ENCODE measurements around the gene GTF2F1. TPM values are rescaled to one million over a fixed set of nuclear protein-coding genes. Genes with fewer than 3 reads are reported as not detected.

Gene GTF2F1
- total RNA-seq, 1 experiment from 2014 or later: 39.2 TPM

DNA sequence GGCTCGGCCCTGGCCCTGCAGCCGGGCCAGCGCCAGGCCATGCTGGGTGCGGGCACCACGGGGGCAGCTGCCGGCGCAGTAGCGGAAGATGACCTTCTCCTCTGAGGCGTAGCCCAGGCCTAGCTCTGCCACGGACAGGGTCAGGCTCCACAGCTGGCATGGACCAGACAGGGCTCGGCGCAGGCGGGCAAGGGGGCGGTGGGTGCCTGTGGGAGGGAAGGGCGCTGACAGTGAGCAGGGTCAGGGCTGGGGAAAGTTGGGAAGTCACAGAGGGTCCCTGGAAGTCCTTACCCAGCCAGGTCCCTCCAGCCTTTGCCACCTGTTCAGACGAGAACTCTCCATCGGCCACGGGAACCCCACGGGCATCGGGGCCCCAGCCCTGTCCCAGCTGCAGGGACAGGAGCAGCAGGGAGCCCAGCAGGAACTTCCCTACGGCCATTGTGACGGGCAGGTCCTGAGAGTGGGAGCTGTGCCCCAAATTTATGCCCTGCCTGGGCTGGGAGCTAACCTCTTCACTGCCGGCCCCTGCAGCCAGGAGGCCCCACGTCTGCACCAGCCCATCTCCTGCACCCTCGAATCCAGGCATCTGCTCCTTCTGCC is 17.5 kb downstream of the GTF2F1 start, which contains the start of gene PSPN:
Gene PSPN, minus strand, starts transcription at position 523 of the 600 bp plus-strand sequence. Its CDS starts 84 bp downstream, at position 439.
- DNase-seq: no peak
- no peaks in the 10 kb centered on the region for H3K9me3 Mint-ChIP-seq (ENCODE audit: low read depth, unreplicated experiment)
- TF ChIP-seq, protein P1, sequence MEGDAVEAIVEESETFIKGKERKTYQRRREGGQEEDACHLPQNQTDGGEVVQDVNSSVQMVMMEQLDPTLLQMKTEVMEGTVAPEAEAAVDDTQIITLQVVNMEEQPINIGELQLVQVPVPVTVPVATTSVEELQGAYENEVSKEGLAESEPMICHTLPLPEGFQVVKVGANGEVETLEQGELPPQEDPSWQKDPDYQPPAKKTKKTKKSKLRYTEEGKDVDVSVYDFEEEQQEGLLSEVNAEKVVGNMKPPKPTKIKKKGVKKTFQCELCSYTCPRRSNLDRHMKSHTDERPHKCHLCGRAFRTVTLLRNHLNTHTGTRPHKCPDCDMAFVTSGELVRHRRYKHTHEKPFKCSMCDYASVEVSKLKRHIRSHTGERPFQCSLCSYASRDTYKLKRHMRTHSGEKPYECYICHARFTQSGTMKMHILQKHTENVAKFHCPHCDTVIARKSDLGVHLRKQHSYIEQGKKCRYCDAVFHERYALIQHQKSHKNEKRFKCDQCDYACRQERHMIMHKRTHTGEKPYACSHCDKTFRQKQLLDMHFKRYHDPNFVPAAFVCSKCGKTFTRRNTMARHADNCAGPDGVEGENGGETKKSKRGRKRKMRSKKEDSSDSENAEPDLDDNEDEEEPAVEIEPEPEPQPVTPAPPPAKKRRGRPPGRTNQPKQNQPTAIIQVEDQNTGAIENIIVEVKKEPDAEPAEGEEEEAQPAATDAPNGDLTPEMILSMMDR (IDR thresholded peaks at IDR 0.05; ENCODE audit: unreplicated experiment): no peak
- H3K27ac Mint-ChIP-seq (ENCODE audit: unreplicated experiment): no peak within 1 kb of the TSS
- H3K4me3 Mint-ChIP-seq (ENCODE audit: low read depth, unreplicated experiment): no peak within 1 kb of the TSS
- no TSS peak for BruUV-seq (replicated peaks)
- H3K4me1 Mint-ChIP-seq (ENCODE audit: low read depth, unreplicated experiment): no peaks in the 10 kb centered on the region
- peaks cover 26% of the 10 kb centered on the region for H3K36me3 Mint-ChIP-seq (ENCODE audit: insufficient read depth, unreplicated experiment)
- intact Hi-C loops (cut with micrococcal nuclease; ENCODE audit: unreplicated experiment): no loop called here
- no peaks in the 10 kb centered on the region for H3K27me3 Mint-ChIP-seq (ENCODE audit: unreplicated experiment)
- CTCF ChIA-PET: no interaction called here

GRCh38 chr19:6374711-6375410 is 18.1 kb downstream of the GTF2F1 start:
- DNase-seq: no peak
- TF ChIP-seq, protein P1 (IDR thresholded peaks at IDR 0.05; ENCODE audit: unreplicated experiment): no peak
- Mint-ChIP-seq H3K9me3 (ENCODE audit: low read depth, unreplicated experiment) (no peaks in the 10 kb centered on the region), H3K27ac (ENCODE audit: unreplicated experiment) (no peak overlapping the region), H3K4me1 (ENCODE audit: low read depth, unreplicated experiment) (no peaks in the 10 kb centered on the region), H3K27me3 (ENCODE audit: unreplicated experiment) (no peaks in the 10 kb centered on the region), H3K4me3 (ENCODE audit: low read depth, unreplicated experiment) (no peak overlapping the region), H3K36me3 (ENCODE audit: insufficient read depth, unreplicated experiment) (peaks cover 28% of the 10 kb centered on the region)
- CTCF ChIA-PET: no interaction called here
- no TSS peak for BruUV-seq (replicated peaks)
- intact Hi-C loops (cut with micrococcal nuclease; ENCODE audit: unreplicated experiment): no loop called here

DNA sequence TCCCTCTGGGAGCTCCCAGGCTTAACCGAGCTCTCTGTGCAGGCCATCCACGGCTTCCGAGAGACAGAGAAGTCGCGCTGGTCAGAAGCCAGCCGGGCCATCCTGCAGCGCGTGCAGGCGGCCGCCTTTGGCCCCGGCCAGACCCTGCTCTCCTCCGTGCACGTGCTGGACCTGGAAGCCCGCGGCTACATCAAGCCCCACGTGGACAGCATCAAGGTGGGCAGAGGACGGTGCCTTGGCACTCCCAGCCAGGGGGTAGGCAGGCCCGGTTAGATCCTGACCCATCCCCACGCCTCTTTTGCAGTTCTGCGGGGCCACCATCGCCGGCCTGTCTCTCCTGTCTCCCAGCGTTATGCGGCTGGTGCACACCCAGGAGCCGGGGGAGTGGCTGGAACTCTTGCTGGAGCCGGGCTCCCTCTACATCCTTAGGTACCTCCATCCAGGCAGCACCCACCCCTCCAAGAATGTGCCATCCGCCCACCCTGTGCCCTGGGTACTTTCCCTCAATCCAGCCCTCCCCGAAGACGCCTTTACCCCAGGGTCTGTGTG is 18.7 kb downstream of the GTF2F1 start:
- Mint-ChIP-seq H3K27ac (ENCODE audit: unreplicated experiment) (no peak overlapping the region), H3K4me1 (ENCODE audit: low read depth, unreplicated experiment) (no peaks in the 10 kb centered on the region), H3K27me3 (ENCODE audit: unreplicated experiment) (no peaks in the 10 kb centered on the region), H3K9me3 (ENCODE audit: low read depth, unreplicated experiment) (no peaks in the 10 kb centered on the region), H3K4me3 (ENCODE audit: low read depth, unreplicated experiment) (peak overlapping the region; percentile 88), H3K36me3 (ENCODE audit: insufficient read depth, unreplicated experiment) (peaks cover 27% of the 10 kb centered on the region)
- TF ChIP-seq, protein P1 (IDR thresholded peaks at IDR 0.05; ENCODE audit: unreplicated experiment): no peak
- BruUV-seq (replicated peaks): no TSS peak
- CTCF ChIA-PET: no interaction called here
- no peak for DNase-seq
- intact Hi-C loops (cut with micrococcal nuclease; ENCODE audit: unreplicated experiment): no loop called here

GRCh38 chr19:6373813-6374108 is 19.2 kb downstream of the GTF2F1 start:
- Mint-ChIP-seq H3K27ac (ENCODE audit: unreplicated experiment) (peak overlapping the region; percentile 94), H3K36me3 (ENCODE audit: insufficient read depth, unreplicated experiment) (peaks cover 27% of the 10 kb centered on the region), H3K27me3 (ENCODE audit: unreplicated experiment) (no peaks in the 10 kb centered on the region), H3K4me3 (ENCODE audit: low read depth, unreplicated experiment) (peak overlapping the region; percentile 88), H3K4me1 (ENCODE audit: low read depth, unreplicated experiment) (no peaks in the 10 kb centered on the region), H3K9me3 (ENCODE audit: low read depth, unreplicated experiment) (no peaks in the 10 kb centered on the region)
- DNase-seq: no peak
- intact Hi-C loops (cut with micrococcal nuclease; ENCODE audit: unreplicated experiment): no loop called here
- CTCF ChIA-PET: no interaction called here
- TF ChIP-seq, protein P1 (IDR thresholded peaks at IDR 0.05; ENCODE audit: unreplicated experiment): no peak
- BruUV-seq (replicated peaks): no TSS peak
